HUES48 (cell line): ENCODE data around the gene TMUB1.

Experiments used
- H3K27ac ChIP-seq: one replicate; pipeline ENCODE4 v1.7.0; 2013; ENCODE audit warnings: low read depth, low read length, inconsistent platforms
- H3K27me3 ChIP-seq: 2 replicates; pipeline ENCODE4 v1.6.1; 2013; ENCODE audit warnings: mild to moderate bottlenecking, low read length; ENCODE audit not compliant: control insufficient read depth, insufficient read depth
- H3K36me3 ChIP-seq: 2 replicates; pipeline ENCODE4 v1.6.1; 2013; ENCODE audit warnings: low read length; ENCODE audit not compliant: control insufficient read depth, insufficient read depth
- H3K4me1 ChIP-seq: 2 replicates; pipeline ENCODE4 v1.6.1; 2013; ENCODE audit warnings: mild to moderate bottlenecking, low read length; ENCODE audit not compliant: control insufficient read depth, insufficient read depth
- H3K4me3 ChIP-seq: 2 replicates; pipeline ENCODE4 v1.5.1; 2013; ENCODE audit warnings: mild to moderate bottlenecking, low read depth, low read length
- H3K9ac ChIP-seq: 2 replicates; pipeline ENCODE4 v1.6.1; 2013; ENCODE audit warnings: mild to moderate bottlenecking, low read depth, low read length, moderate library complexity
- H3K9me3 ChIP-seq: 2 replicates; pipeline ENCODE4 v1.6.1; 2013; ENCODE audit warnings: low read length; ENCODE audit not compliant: control insufficient read depth, insufficient read depth

The TMUB1 gene

DNA sequence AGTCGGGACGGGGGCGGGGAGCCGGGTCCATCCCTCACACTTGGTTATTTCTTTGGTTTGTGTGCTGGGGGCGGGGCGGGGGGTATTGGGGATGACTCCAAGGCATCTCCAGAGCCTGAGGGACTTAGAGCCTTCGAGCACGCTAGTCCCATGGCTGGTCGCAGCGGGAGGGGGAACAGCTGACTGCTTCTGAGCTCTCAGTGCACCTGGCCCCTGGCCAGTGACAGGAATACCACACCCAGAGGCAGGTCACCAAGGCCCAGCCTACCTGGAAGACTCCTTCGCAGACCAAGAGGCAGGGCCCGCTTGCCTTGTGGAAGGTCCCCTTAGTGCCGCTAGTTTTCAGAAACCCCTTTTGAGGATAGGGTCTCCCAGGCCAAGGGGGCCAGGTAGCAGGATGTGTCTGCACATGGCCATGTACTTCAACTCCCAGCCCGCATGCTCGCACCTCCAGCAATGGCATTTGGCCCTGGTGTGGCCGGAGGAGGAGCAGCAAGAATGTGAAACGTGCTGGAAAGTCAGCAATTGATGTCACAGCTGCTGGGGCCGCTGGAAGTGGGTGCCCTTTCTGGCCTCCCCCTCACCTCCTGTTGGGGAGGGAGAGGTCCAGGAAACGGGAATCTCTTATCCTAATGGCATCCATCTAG lies 43.3 kb upstream of the TMUB1 start:
- peaks cover 26% of the 10 kb centered on the region for H3K36me3 ChIP-seq
- no peak overlapping the region for H3K27ac ChIP-seq
- no peak overlapping the region for H3K9ac ChIP-seq
- H3K27me3 ChIP-seq: peaks cover 18% of the 10 kb centered on the region
- peaks cover 10% of the 10 kb centered on the region; the same call in 1 of the 2 replicates for H3K4me1 ChIP-seq
- no peaks in the 10 kb centered on the region for H3K9me3 ChIP-seq
- peak overlapping the region; percentile 45 for H3K4me3 ChIP-seq

DNA sequence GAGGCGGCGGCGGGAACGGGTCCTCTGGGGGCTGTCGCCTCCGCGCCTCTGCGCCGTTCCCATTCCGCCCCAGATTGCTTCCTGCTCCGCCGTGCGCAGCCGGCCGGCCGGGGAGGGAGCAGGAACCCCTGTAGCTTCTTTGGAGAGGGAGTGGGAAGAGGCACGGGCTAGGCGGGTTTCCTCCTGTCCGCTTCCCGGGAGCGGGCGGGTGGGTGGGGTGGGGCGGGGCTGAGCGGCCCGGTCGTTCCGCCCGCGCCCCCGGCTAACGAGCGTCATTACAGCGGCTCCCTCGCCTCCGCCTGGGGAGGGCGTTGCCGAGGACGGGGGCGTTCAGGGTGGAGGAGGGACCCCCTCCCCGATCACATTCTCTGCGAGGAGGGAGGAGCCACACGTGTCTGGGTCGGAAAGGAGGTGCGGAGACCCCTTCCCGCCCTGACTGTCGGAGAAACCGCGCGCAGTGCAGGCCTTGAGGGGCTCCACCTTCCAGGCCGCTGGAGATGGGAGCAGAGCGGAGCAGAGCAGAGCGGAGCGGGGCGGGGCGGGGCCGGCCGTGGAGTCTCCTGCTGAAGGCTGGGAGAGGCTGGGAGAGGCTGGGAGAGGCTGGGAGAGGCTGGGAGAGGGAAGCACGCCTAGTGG lies 42.7 kb upstream of the TMUB1 start:
- peak overlapping the region; percentile 75 for H3K4me3 ChIP-seq
- H3K27me3 ChIP-seq: peaks cover 18% of the 10 kb centered on the region
- peaks cover 10% of the 10 kb centered on the region; the same call in 1 of the 2 replicates for H3K4me1 ChIP-seq
- H3K36me3 ChIP-seq: peaks cover 31% of the 10 kb centered on the region
- H3K27ac ChIP-seq: peak overlapping the region; percentile 81
- no peaks in the 10 kb centered on the region for H3K9me3 ChIP-seq
- H3K9ac ChIP-seq: no peak overlapping the region; the same call in 1 of the 2 replicates

DNA sequence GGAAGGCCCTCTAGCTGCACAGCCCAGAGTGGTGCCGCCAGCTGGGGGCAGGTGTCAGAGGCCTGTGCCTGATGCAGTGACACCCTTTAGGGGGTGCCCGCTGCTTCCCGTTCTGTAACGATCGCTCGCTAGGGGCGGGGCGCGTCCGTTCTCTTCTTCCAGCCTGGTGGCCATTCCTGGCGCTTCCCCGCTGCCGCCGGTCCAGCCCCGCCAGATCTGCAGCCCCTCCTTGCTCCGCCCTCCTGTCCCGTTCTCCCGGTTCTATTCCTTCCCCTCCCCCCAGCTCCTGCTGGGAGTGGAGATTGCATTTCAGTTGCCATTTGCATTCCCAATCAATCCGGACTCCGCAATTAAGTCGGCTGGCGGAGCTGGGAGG lies 42.2 kb upstream of the TMUB1 start:
- H3K4me1 ChIP-seq: peaks cover 10% of the 10 kb centered on the region; the same call in 1 of the 2 replicates
- H3K4me3 ChIP-seq: peak overlapping the region; percentile 75
- H3K27me3 ChIP-seq: peaks cover 18% of the 10 kb centered on the region
- no peak overlapping the region; the same call in 1 of the 2 replicates for H3K9ac ChIP-seq
- H3K9me3 ChIP-seq: no peaks in the 10 kb centered on the region
- H3K36me3 ChIP-seq: peaks cover 31% of the 10 kb centered on the region
- H3K27ac ChIP-seq: peak overlapping the region; percentile 81

DNA sequence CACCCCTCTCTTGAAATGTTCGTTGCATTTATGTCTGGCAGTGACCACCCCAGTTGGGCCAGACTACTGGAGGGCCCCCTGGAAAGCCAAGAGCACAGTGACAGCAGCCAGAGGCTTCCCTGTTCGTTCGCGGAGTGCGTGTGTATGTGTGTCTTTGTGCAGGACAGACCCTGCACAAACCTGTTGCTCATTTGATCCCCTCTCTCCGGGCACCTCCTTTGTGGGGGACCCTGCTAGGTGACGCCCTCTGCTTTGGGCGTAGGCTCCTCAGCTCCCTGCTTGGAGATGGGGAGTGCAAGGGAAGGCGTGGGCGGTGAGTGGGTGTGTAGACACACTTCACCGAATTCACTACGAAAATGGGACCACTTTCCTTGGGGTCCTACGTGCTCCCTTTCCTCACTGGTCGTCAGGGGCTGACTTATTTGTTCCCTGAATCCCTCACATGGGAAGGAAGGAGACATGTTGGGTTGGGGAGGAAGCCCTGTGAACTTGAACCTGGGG lies 41.7 kb upstream of the TMUB1 start:
- Histone ChIP-seq H3K4me3 (peak overlapping the region; percentile 75), H3K9me3 (no peaks in the 10 kb centered on the region), H3K9ac (no peak overlapping the region), H3K27ac (peak overlapping the region; percentile 81), H3K36me3 (peaks cover 31% of the 10 kb centered on the region), H3K27me3 (peaks cover 18% of the 10 kb centered on the region), H3K4me1 (peaks cover 10% of the 10 kb centered on the region; the same call in 1 of the 2 replicates)

DNA sequence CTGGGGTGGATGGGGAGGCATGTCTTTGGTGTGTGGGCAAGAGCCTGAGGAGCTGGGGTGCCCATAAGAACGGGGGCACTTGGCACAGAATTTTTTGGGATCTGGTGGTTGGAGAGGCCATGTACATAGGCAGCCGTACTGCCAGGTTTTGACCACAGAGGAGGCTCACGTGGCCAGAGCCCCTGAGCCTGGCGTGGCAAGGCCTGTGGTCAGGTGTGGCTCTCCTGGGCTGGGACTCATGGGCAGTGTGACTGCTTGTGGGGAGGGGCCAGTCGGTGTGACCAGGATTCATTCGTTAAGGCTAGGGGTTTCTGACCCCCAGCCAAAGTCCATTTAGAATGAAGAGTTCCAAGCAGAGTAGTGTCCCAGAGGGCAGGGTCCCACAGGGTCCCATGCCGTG lies 41.2 kb upstream of the TMUB1 start:
- H3K4me1 ChIP-seq: peaks cover 10% of the 10 kb centered on the region; the same call in 1 of the 2 replicates
- no peak overlapping the region for H3K4me3 ChIP-seq
- H3K27me3 ChIP-seq: peaks cover 18% of the 10 kb centered on the region
- no peak overlapping the region for H3K27ac ChIP-seq
- H3K36me3 ChIP-seq: peaks cover 32% of the 10 kb centered on the region
- H3K9me3 ChIP-seq: no peaks in the 10 kb centered on the region
- no peak overlapping the region for H3K9ac ChIP-seq

DNA sequence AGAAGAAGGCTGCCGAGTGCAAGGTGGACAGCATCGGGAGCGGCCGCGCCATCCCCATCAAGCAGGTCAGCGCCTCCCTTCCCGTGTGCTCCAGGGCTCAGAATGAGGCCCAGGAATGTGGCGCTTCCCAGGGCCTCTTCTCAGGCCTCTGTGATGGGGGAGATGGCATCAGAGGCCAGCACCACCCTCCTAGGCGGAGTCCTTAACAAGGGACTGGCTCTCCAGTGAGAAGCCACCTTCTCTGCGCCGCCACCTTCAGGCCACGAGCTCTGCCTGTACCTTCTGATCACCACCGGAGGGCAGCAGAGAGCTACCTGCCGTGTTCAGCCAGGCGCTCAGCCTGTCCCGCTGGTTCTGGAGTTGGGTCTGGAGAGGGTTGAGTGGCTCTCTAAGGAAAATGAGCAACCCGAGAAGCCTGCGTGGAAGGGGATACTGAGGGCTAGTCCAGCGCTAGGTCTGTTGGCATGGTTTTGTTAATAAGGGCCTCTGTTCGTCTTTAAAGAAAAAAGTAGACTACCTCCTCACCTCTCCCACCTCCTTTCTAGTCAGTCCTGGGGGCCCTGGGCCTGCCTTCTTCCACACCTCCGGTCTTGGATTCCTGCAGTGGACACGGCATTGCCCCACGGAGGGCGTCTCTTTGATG lies 40.6 kb upstream of the TMUB1 start:
- Histone ChIP-seq H3K4me1 (peaks cover 10% of the 10 kb centered on the region; the same call in 1 of the 2 replicates), H3K4me3 (no peak overlapping the region), H3K9ac (no peak overlapping the region), H3K27me3 (peaks cover 18% of the 10 kb centered on the region), H3K9me3 (no peaks in the 10 kb centered on the region), H3K36me3 (peaks cover 37% of the 10 kb centered on the region), H3K27ac (no peak overlapping the region)

DNA sequence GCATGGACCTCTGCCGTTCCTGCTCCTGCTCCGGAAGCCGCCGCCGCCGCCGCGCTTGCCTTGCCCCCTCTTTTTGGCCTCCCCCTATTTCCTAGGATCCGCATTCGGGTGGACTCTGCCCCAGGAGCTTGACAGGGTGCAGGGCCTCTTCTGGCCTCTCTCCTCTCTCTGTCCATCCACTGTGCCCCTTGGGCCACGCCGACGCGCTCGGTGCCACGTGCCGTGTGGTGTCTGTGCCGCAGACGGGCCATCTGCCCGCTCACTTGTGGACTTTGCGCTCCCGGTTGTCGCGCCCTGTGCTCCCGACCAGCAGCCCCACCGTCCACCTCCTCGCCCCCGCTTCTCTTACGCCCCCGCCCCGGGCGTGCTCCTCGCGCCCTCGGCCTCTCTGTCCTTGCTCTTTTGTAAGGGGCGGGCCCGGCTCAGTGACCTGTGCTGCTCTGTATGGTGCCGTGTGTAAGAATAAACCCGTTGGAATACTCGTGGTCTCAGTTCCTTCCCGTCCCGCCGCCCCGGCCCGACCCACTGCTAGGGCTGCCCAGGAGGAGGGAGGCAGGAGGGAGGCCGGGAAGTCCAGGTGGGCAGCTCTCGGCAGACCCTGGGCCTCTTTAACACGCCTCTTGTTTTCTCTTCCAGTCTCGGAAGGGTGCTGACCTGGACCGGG lies 40.0 kb upstream of the TMUB1 start:
- peaks cover 10% of the 10 kb centered on the region; the same call in 1 of the 2 replicates for H3K4me1 ChIP-seq
- peaks cover 18% of the 10 kb centered on the region for H3K27me3 ChIP-seq
- H3K9ac ChIP-seq: no peak overlapping the region
- no peaks in the 10 kb centered on the region for H3K9me3 ChIP-seq
- H3K27ac ChIP-seq: no peak overlapping the region
- H3K36me3 ChIP-seq: peaks cover 37% of the 10 kb centered on the region
- no peak overlapping the region for H3K4me3 ChIP-seq

DNA sequence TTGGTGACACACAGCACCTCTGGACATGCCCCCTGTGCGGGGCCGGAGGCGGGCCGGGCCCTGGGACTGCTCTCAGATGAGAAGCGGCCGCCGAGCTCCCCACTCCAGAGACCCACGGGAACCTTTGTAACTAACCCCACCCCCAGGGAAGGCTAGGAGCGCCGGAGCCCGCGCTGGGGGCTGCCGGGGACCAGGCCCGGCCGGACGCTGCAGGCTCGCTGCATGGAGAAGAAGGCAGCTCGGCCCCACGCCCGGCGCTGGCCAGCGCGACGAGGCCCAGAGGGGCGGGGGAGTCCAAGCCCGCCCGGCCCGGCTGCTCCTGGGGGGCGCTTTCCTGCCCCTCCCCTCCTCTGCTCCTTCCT lies 39.5 kb upstream of the TMUB1 start:
- Histone ChIP-seq H3K4me1 (peaks cover 10% of the 10 kb centered on the region; the same call in 1 of the 2 replicates), H3K27me3 (peaks cover 18% of the 10 kb centered on the region), H3K27ac (no peak overlapping the region), H3K4me3 (no peak overlapping the region), H3K36me3 (peaks cover 39% of the 10 kb centered on the region), H3K9me3 (no peaks in the 10 kb centered on the region), H3K9ac (no peak overlapping the region)

DNA sequence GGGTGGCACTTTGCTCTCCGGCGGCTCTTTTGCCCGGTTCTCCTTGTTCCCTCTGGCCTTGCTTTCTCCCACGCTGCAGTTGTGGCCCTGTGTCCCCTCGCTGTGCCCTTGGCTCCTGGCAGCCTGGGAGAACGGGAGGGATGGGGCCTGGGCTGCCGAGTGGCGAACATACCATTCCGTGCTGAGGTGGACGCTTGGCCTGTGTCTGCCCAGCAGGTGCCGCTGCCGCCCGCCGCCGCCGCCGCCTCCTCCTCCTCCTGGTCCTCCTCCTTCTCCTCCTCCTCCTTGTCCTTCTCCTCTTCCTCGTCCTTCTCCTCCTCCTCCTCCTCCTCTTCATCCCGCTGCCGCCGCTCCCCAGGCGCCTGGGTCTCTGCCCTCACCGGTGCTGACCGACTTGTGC lies 39.0 kb upstream of the TMUB1 start:
- no peak overlapping the region for H3K27ac ChIP-seq
- H3K27me3 ChIP-seq: peaks cover 18% of the 10 kb centered on the region
- H3K4me1 ChIP-seq: peaks cover 10% of the 10 kb centered on the region; the same call in 1 of the 2 replicates
- no peak overlapping the region for H3K9ac ChIP-seq
- peaks cover 39% of the 10 kb centered on the region for H3K36me3 ChIP-seq
- H3K4me3 ChIP-seq: no peak overlapping the region
- H3K9me3 ChIP-seq: no peaks in the 10 kb centered on the region

DNA sequence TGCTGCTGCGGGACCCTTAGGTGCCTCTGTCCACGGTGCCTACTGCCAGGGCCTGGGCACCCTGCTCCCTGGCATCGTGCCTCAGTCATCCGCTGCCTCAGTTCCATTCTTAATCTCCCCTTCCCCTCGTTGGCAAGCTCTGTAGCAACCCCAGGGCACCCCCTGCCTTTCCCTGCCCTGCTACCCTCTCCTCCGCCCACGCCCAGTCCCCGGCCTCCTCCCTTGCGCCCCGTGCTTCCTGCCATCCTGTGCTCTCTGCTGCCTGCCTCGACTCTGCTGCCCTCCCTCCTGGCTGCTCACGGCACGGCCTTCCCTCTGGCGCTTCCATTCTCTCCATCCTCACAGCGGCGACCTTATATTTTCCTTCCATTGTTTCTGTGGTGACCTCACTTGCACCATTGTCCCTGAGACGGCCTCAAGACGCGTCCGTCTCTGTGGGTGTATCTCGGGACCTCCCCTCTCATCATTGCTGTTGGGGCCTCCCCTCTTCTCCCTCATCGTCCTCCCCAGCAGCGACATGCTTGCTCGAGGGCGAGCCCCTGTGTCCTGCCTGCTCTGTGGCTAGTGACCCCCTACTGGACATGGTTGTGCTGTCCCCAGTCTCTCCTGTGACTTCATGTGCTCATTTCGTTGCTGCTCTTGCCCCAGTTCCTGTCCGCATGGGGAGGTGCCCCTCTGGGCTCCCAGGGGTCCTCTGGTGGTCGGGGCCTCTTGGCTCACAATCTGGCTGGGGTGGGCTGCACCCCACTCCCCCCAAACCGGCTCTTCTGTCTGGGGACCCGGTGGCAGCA lies 38.3 kb upstream of the TMUB1 start:
- Histone ChIP-seq H3K9ac (no peak overlapping the region), H3K9me3 (no peaks in the 10 kb centered on the region), H3K27ac (no peak overlapping the region), H3K36me3 (peaks cover 39% of the 10 kb centered on the region), H3K4me3 (no peak overlapping the region), H3K27me3 (peaks cover 11% of the 10 kb centered on the region), H3K4me1 (peaks cover 6% of the 10 kb centered on the region; the same call in 1 of the 2 replicates)
